GM18511 (cell line): ENCODE measurements around the gene PIAS2.

ENCODE experiments used
- ATAC-seq: cut with Tn5 transposase; IDR thresholded peaks from one replicate; pipeline ENCODE4 v1.9.1; 2021; ENCODE audit warnings: mild to moderate bottlenecking, moderate library complexity; ENCODE audit not compliant: unreplicated experiment

Gene PIAS2

DNA sequence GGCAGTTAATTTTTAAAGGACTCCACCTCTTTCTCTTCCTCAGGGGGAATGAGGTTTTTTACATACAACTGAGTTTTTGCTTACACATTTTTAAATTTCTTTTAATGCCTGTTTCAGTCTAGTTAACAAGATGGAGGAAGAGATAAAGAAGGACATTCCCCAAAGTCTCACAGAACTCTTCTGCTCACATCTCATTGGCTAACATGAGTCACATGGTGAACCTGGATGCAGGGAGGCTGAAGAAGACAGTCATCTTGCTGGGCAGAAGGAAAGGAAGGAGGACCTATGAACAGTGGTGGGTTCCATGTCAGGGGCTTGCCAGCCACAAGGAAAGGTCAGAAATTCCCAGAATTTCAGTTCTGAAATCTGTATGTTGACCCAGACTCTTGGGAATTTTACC is 150.1 kb downstream of the PIAS2 start:
- no peak for ATAC-seq

- ATAC-seq: no peak
Observed at GRCh38 chr18:46764586-46764985, 152.7 kb downstream of the PIAS2 start.

DNA sequence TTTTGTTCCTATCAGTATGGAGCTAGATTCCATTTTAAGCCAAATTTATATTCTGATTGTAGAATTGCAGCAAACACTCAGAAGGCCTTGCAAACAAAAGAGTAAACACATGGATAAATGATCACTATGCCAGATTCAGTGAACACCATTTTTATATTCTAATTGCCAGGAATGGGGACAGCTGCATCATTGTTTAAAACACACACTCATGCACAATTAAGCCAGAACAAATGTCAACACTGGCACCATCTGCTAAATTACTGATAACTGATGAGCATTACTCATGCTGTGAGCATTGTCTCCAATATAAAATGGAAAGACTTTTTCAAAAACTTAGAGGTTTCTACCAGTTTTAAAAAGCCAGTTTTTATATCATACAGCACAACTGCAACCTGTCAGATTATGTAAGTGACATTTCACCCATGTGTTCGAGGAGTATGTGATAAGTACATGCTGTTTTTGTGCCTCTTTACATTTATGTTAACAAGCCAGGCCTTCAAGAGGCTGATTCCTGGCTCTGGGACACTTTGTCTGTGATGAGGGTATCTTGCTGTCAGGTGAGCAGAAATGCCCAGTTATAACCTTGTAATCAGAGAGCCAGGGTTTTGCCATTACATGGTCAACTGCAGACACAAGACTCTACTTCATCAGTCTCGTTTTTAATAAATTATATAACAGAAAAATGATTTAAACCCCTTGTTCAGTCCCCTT is 156.1 kb downstream of the PIAS2 start:
- no peak for ATAC-seq

GRCh38 chr18:46759890-46760289 is 157.4 kb downstream of the PIAS2 start:
- ATAC-seq: no peak

GRCh38 chr18:46756559-46757201 is 160.6 kb downstream of the PIAS2 start, which contains the start of gene ST8SIA5:
Gene ST8SIA5, minus strand, starts transcription at chr18:46757053. Its CDS starts 545 bp downstream, at chr18:46756508.
- no peak for ATAC-seq

DNA sequence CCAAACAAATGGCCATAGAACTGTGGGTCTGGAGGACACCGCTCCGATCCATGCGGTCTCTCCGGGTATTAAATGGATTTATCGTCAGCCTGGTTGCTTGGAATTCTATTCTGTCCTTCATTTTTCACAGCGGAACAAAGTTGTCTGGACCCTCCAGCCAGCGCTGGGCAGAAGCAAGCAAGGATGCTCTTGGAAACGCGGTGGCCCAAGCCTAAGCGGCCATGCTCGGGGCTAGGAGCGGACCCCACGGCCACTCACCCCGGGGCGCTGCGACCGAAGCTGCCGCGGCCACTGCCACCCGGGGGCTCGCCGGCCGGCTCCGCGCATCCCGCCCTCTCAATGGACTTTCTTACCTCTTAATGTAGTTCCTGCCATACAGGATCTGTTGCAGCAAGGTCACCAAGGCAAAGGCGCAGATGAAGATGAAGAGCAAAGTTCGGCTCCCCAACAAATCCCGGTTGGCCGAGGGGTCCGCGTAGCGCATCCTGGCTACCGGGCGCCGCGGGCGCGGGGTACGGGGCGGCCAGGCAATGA is 161.2 kb downstream of the PIAS2 start:
- no peak for ATAC-seq

DNA sequence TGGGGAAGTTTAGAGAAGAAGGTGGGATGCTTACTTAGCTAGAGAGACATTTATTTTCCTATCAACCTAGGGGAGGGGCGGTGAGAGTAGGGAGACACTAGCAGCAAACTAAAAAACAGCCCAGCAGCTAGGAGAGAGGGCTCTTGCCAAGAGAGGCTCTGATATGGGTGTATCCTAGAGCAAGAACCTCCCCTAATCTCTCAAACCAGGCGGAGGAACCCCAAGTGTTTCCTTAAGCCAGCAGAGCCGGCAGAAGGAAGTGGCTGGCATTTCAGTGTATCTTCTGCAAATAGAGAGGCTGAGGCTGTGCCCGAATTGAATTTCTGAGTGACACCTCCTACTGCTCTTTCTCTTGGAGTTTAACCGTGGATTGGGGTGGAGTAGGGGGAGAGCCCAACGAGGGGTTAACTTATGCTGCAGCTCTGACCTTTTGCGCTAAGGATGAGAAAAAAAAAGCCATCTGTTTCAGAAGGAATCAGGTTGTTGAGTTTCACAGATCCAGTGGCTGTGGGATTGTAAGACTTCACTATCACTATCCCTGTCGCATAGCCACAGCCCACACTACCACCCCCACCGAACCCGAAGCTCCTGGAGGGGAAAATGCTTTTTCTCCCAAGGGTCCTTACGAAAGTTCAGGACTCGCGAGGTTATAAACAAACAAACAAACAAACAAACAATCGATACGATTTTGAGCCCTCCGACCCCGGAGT is 161.8 kb downstream of the PIAS2 start:
- ATAC-seq: no peak

DNA sequence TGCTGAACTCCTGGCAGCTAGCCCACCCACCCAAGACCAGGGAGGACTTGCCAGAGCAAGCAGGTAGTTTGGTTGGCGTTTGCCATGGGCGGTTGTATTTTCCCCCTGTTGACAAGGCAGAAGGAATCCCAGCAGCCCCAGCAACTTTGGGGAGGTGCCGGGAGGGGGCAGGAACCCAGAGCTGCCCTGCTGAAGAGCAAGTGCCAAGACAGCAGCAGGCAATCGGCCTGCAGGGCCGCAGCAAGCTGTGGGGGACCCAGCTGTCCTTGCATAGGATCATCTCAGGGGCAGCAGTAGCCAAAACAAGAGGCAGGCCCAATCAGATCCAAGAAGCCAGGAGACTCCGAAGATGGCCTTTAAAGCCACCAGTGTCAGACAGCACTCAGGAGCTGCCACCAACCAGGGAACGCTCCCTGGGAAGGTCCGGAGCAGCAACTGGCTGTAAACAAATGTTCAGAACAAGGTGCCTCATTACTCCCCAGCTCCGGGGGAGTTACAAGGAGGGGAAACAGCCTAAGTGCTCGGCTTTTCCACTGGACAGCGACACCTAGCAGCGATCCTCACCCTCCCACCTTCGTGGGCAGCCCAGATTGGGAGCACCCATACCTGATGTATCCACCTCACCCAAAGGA is 162.5 kb downstream of the PIAS2 start:
- ATAC-seq: no peak

- ATAC-seq: peak; percentile 74
Observed at GRCh38 chr18:46754188-46754587, 163.1 kb downstream of the PIAS2 start.
